ENCODE results near the gene AHCYL1. TPM values are rescaled to one million over a fixed set of nuclear protein-coding genes. Genes with fewer than 3 reads are reported as not detected.

AHCYL1 gene
- total RNA-seq, 2 donors from 2014 or later, result 60.1 to 80.8 TPM

DNA sequence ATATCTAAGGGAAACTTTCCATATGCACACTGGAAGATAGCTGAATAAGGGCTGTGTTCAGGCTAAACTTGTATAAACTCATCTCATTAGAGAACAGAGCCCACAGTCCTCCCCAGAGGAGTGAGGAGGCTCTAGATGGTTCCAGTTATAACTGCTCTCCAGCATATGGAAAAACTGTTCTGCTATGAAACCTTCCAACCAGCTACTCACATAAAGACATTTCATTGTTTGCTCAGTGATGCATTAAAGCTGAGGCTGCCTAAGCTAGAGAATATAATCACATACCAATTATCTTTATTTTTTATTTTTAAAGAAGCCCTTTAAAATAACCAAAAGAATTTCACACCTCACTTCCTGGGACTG lies 13.3 kb downstream of the AHCYL1 start:
- no peak overlapping the region for H3K27ac Mint-ChIP-seq
- H3K9me3 Mint-ChIP-seq, result no peaks in the 10 kb centered on the region
- H3K36me3 Mint-ChIP-seq (ENCODE audit: low read depth), result peaks cover 17% of the 10 kb centered on the region
- ATAC-seq (replicated peaks), result no peak
- no peak overlapping the region for H3K4me3 Mint-ChIP-seq
- H3K27me3 Mint-ChIP-seq, result no peaks in the 10 kb centered on the region
- H3K4me1 Mint-ChIP-seq, result peaks cover 7% of the 10 kb centered on the region

DNA sequence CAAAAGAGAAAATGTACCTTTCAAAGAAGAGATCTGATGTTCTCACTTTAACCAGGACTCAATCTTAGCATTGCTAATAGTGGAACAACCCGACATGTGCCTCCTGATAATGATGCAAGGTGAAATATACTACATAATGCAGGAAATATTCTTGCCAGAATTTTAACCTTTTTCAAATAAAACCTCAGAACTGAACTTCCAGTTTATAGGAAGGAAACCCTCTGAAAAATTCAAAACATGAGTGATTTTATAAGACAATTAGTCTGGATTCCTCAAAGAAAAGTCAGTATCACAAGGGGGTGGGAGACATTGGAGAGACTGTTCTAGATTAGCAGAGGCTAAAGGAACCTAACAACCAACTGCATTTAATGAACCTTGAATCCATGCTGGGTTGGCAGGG lies 18.1 kb downstream of the AHCYL1 start:
- no peaks in the 10 kb centered on the region for H3K9me3 Mint-ChIP-seq
- H3K27me3 Mint-ChIP-seq, result no peaks in the 10 kb centered on the region
- ATAC-seq (replicated peaks), result no peak
- H3K4me3 Mint-ChIP-seq, result peak overlapping the region; percentile 55
- peaks cover 17% of the 10 kb centered on the region for H3K4me1 Mint-ChIP-seq
- no peaks in the 10 kb centered on the region for H3K36me3 Mint-ChIP-seq (ENCODE audit: low read depth)
- H3K27ac Mint-ChIP-seq, result peak overlapping the region; percentile 65

DNA sequence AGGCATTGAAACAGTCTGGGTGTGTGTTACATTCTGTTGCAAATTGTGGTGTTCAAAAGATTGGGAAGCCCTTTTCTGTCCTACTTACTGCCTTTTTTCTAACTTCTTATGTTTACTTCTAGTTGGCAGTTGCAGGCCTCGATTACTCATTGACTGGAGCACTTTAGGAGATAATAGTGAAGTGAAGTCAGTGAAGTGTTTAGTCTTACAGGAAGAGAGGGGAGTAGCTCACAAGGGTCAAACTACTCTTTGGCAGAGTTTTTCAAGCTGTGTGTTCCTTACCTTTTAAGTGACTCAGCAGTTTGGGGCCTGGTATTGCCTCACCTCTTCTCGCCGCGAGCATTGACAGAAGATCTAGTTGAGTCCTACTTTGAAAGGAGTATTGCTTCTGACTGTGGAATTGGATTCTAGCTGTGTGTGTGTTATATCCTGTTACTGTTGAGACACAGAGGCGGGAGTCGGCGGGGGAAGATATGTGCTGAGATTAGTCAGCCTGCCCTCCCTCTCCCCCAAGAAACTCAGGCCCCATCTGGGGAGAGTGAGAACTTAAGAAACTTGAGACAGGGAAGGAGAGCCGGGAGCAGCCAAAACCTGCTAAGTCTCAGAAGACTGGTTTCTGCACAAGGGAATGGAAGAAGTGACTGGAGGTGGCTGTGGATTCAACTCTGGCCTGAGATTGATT lies 19.3 kb downstream of the AHCYL1 start:
- peak overlapping the region; percentile 65 for H3K27ac Mint-ChIP-seq
- H3K4me3 Mint-ChIP-seq, result peak overlapping the region; percentile 55
- no peaks in the 10 kb centered on the region for H3K9me3 Mint-ChIP-seq
- no peaks in the 10 kb centered on the region for H3K27me3 Mint-ChIP-seq
- peaks cover 17% of the 10 kb centered on the region for H3K4me1 Mint-ChIP-seq
- peak; percentile 93 for ATAC-seq (replicated peaks)
- peaks cover 6% of the 10 kb centered on the region for H3K36me3 Mint-ChIP-seq (ENCODE audit: low read depth)

DNA sequence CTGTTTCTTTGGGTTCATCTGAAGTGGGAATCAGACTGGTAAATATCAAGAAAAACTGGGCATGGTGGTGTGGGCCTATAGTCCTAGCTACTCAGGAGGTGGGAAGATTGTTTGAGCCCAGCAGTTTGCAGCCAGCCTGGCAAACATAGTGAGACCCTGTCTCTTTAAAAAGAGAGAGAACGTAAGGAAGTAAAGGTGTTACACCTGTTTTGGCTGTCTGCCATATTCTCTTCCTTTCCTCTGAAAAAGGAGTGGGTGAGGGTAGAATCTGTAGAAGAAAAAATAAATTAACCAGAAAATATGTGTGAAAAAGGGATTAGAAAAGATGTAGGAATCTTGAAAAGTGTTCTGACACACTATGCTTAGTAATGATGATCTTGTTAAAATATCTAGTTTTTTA lies 20.0 kb downstream of the AHCYL1 start:
- no peak for ATAC-seq (replicated peaks)
- peak overlapping the region; percentile 65 for H3K27ac Mint-ChIP-seq
- H3K4me3 Mint-ChIP-seq, result peak overlapping the region; percentile 55
- H3K27me3 Mint-ChIP-seq, result no peaks in the 10 kb centered on the region
- peaks cover 13% of the 10 kb centered on the region for H3K36me3 Mint-ChIP-seq (ENCODE audit: low read depth)
- peaks cover 17% of the 10 kb centered on the region for H3K4me1 Mint-ChIP-seq
- H3K9me3 Mint-ChIP-seq, result no peaks in the 10 kb centered on the region

DNA sequence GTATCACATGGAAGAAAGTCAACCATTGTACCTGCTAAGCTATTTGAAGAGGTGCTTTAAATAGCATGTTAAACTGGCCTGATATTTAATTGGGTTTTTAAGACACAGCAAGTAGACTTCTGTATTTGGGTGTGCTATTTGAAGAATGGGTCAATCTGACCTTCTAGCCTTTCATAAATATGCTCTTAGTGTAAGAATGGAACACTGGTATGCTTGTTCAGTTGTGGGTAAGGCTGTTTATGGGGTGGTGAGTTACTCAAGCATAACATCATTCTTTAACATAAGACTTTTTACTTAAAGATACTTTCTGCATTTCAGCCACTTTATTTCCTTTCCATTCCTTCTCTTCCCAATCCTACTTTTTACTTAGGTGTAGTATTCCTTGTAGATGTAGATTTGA lies 21.4 kb downstream of the AHCYL1 start:
- ATAC-seq (replicated peaks), result no peak
- peaks cover 27% of the 10 kb centered on the region for H3K36me3 Mint-ChIP-seq (ENCODE audit: low read depth)
- no peaks in the 10 kb centered on the region for H3K27me3 Mint-ChIP-seq
- peaks cover 17% of the 10 kb centered on the region for H3K4me1 Mint-ChIP-seq
- no peak overlapping the region for H3K27ac Mint-ChIP-seq
- H3K9me3 Mint-ChIP-seq, result no peaks in the 10 kb centered on the region
- no peak overlapping the region for H3K4me3 Mint-ChIP-seq

DNA sequence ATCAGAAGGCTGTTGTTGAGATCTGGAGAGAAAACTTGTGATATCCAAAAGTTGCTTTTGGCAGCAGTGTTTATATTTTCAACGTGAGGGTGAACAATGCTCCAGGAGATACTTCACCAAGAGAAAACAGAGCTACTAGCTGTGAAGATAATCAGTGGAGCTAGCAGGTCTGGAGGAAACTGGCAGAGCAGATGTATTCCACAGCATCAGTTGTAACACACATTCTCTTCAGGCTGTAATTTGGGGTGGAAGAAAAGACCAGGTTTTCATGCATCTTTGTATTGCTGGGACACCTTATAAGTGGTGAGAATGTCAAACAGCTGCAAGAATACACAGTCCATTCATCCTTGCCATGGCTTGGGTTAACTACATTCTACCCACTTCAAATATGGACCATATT lies 22.0 kb downstream of the AHCYL1 start:
- Mint-ChIP-seq H3K36me3 (ENCODE audit: low read depth) (peaks cover 32% of the 10 kb centered on the region), H3K27ac (no peak overlapping the region), H3K4me1 (peaks cover 17% of the 10 kb centered on the region), H3K9me3 (no peaks in the 10 kb centered on the region), H3K4me3 (no peak overlapping the region), H3K27me3 (no peaks in the 10 kb centered on the region)
- ATAC-seq (replicated peaks), result no peak

DNA sequence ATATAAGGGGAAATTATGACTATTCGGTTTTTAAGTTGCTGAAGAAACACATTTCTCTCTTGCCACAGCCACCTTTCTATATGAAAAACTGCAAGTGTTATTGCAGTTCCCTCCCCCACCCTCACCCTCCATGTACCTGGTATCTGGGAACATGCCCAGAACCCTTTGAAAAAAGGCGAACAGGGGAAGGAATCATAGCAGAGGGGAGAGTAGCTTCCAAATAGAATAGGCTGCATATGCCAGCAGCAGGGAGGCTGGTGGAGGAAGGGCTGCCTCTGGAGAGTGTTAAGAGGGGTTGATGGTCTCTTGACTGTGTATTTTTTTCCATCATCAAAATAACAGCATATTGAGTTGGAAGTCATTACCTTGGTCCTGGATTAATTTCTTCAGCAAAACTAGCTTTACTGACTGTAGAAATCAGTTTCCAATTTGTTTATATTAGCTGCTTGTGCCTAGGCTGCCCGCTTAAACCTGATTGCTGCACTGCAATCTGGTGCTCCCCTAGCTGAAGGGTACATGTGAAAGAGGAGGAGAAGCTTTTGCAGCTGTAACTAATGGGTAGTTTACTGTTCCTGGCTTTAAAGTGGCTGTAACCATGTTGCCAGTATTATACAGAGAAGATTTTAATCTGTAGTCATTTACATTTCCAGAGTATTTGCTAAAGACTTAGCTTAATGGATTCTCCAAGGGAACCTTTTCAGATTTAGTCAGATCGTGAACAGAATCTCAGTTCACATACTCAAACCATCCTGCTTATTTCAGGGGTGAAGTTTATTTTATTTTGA lies 22.7 kb downstream of the AHCYL1 start:
- Mint-ChIP-seq H3K36me3 (ENCODE audit: low read depth) (peaks cover 40% of the 10 kb centered on the region), H3K4me3 (no peak overlapping the region), H3K27ac (no peak overlapping the region), H3K4me1 (peaks cover 17% of the 10 kb centered on the region), H3K27me3 (no peaks in the 10 kb centered on the region), H3K9me3 (no peaks in the 10 kb centered on the region)
- no peak for ATAC-seq (replicated peaks)

DNA sequence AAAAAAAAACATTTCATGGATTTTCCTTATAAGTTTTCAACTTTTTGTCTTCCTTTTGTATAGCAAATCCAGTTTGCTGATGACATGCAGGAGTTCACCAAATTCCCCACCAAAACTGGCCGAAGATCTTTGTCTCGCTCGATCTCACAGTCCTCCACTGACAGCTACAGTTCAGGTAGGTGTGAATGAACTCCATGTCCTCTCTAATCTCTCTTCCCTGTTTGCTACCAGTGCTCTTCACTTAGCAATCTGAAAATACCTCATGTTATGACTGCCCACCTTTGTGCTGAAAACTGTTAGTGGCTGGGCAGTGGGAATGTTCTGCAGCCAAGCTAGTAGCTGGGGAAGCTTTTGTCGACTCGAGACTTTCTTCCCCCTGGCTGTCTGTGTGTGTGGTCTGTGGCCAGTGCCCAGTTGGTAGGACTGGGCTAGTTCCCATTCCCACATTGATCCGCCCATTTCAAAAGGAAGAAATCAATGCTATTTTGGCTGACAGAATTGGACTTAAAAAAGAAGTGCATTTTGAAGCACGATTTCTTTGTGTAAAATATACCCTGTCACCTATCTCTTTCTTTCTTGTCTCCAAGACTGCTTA lies 24.5 kb downstream of the AHCYL1 start:
- peaks cover 5% of the 10 kb centered on the region for H3K4me1 Mint-ChIP-seq
- no peaks in the 10 kb centered on the region for H3K9me3 Mint-ChIP-seq
- H3K36me3 Mint-ChIP-seq (ENCODE audit: low read depth), result peaks cover 54% of the 10 kb centered on the region
- ATAC-seq (replicated peaks), result no peak
- no peaks in the 10 kb centered on the region for H3K27me3 Mint-ChIP-seq
- H3K4me3 Mint-ChIP-seq, result no peak overlapping the region
- no peak overlapping the region for H3K27ac Mint-ChIP-seq

DNA sequence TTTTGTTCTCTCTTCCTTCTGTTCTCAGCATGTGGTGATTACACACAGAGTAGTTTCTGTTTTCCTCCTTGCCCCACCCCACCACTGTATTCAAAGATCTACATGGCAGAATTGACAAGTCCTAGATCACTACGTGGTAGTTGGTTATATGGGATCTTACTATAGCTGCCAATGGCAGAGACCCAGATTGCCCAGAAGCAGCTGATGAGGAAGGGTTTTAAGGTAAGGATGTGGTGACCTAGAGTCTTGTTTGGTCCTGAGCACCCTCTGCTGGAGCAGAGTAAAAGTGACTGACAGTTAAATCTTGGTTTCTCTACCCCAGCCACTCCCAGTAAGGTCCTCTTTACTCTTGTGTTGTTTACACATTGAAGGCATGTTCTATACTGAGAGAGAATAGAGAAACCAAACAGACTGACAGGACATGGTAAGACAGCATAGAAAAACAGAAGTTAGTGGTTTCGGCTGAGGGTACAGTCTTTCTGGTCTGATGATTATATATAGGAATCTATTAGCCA lies 27.0 kb downstream of the AHCYL1 start:
- H3K36me3 Mint-ChIP-seq (ENCODE audit: low read depth), result peaks cover 79% of the 10 kb centered on the region
- H3K4me3 Mint-ChIP-seq, result no peak overlapping the region
- no peaks in the 10 kb centered on the region for H3K27me3 Mint-ChIP-seq
- H3K4me1 Mint-ChIP-seq, result no peaks in the 10 kb centered on the region
- peak; percentile 71 for ATAC-seq (replicated peaks)
- no peaks in the 10 kb centered on the region for H3K9me3 Mint-ChIP-seq
- peak overlapping the region; percentile 33 for H3K27ac Mint-ChIP-seq

DNA sequence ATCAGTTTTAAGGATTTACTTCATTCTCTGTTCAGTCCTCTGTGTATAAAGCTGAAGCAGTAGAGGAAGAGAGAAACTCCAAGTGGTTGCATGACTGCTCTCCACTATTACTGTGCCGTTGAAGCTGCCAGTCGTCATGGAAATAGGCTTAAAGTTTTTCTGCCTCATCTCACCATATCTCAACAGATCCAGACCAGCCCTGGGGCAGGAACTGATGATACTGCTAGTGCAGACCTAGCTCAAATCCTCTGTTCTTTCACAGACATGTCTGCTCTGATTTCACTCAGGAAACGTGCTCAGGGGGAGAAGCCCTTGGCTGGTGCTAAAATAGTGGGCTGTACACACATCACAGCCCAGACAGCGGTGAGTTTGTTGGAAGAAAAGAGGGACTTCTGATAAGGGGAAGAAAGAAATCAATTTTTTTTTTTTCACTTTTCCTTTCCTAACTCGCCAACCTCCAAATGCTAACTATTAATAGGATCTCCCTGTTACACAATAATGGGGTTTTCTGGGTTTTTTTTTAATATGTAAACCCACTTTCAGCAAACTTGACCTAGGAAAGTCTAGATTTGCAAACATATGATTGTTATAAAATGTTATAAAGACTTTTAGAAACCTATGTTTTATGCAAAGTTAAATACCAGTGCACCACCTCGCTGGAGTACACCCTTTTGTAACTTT lies 27.7 kb downstream of the AHCYL1 start:
- H3K27ac Mint-ChIP-seq, result no peak overlapping the region
- no peak overlapping the region for H3K4me3 Mint-ChIP-seq
- no peaks in the 10 kb centered on the region for H3K27me3 Mint-ChIP-seq
- no peak for ATAC-seq (replicated peaks)
- H3K9me3 Mint-ChIP-seq, result no peaks in the 10 kb centered on the region
- no peaks in the 10 kb centered on the region for H3K4me1 Mint-ChIP-seq
- peaks cover 86% of the 10 kb centered on the region for H3K36me3 Mint-ChIP-seq (ENCODE audit: low read depth)

DNA sequence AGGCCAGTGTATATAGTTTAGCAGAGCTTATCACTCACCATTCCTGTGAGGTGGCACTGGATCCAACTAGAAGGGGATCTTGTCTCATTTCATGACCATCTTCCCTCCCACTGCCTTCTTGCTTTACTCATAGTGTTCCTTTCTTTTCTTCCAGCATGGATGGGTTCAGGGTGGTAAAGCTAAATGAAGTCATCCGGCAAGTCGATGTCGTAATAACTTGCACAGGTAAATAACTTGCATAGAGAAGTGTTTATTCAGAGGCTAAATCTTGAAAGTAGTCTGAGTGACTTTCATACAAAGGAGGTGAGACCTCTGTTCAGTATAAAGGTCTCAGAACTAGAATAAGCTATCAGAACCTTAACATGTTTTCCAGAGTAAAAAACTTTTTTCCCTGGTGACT lies 33.2 kb downstream of the AHCYL1 start:
- H3K36me3 Mint-ChIP-seq (ENCODE audit: low read depth), result peaks cover 96% of the 10 kb centered on the region
- ATAC-seq (replicated peaks), result no peak
- no peaks in the 10 kb centered on the region for H3K9me3 Mint-ChIP-seq
- no peaks in the 10 kb centered on the region for H3K4me1 Mint-ChIP-seq
- H3K27ac Mint-ChIP-seq, result no peak overlapping the region
- no peaks in the 10 kb centered on the region for H3K27me3 Mint-ChIP-seq
- no peak overlapping the region for H3K4me3 Mint-ChIP-seq

DNA sequence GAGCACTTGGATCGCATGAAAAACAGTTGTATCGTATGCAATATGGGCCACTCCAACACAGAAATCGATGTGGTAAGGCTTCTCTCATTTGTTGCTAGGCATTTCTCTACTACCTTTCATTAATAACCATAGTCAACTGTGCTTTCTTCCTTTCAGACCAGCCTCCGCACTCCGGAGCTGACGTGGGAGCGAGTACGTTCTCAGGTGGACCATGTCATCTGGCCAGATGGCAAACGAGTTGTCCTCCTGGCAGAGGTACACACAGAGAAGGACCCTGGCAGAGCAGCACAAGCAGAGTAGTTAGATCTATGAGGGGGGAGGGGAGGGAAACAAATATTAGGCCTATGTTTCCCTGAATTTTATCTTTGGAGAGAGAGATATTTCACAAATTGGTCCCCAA lies 33.8 kb downstream of the AHCYL1 start:
- Mint-ChIP-seq H3K4me3 (no peak overlapping the region), H3K27me3 (no peaks in the 10 kb centered on the region), H3K27ac (no peak overlapping the region), H3K9me3 (no peaks in the 10 kb centered on the region), H3K36me3 (ENCODE audit: low read depth) (peaks cover 97% of the 10 kb centered on the region), H3K4me1 (no peaks in the 10 kb centered on the region)
- no peak for ATAC-seq (replicated peaks)

DNA sequence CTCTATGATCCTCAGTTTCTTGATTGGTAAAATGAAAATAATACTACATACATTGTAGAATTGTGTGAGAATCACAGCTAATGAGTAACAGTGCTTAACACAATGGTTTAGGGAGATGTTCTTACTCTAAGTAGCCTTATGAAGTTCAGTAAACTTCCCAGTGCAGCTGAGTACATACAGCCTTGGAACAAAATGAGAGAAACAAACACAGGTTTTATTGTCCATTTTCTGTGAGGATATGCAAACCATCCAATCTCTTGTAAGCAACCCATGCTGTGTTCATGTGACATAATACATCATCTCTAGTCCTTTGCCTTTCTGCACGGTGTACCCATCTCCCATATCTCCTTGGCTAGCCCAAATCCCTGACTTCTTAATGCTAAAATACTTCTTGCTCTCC lies 35.2 kb downstream of the AHCYL1 start:
- Mint-ChIP-seq H3K4me1 (no peaks in the 10 kb centered on the region), H3K4me3 (no peak overlapping the region), H3K36me3 (ENCODE audit: low read depth) (peaks cover 100% of the 10 kb centered on the region), H3K9me3 (no peaks in the 10 kb centered on the region), H3K27ac (no peak overlapping the region), H3K27me3 (no peaks in the 10 kb centered on the region)
- no peak for ATAC-seq (replicated peaks)

DNA sequence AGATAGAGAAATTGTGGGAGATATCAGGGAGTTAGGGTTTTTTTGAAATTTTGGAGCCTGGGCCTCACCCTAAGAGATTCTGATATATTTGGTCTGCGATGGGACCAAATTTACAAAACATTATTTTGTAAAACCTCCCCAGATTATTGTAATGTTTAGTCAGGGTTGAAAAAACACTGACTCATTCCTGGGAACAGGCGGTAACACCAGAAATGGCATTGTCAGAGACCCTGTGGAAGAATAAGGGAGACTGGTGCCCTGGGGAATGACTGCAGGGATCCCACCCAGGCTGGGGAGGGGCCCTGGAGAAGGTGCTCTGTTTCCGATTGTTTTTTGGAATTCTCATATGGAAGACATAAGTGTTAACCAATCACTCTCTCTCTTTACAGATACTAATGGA lies 36.7 kb downstream of the AHCYL1 start:
- H3K4me1 Mint-ChIP-seq, result no peaks in the 10 kb centered on the region
- no peaks in the 10 kb centered on the region for H3K9me3 Mint-ChIP-seq
- H3K36me3 Mint-ChIP-seq (ENCODE audit: low read depth), result peaks cover 89% of the 10 kb centered on the region
- ATAC-seq (replicated peaks), result no peak
- H3K4me3 Mint-ChIP-seq, result no peak overlapping the region
- H3K27ac Mint-ChIP-seq, result no peak overlapping the region
- no peaks in the 10 kb centered on the region for H3K27me3 Mint-ChIP-seq
